ENCODE measurements around the gene TMCC1.

GRCh38 chr3:129735638-129736037, 157.9 kb downstream of the TMCC1 start:
- no peak for TF ChIP-seq POLR2AphosphoS5 (IDR thresholded peaks at IDR 0.05; ENCODE audit: borderline replicate concordance, low read depth, low read length)
- TF ChIP-seq EZH2 (IDR thresholded peaks at IDR 0.05) = no peak
